Gastroesophageal sphincter (tissue), 3 donors: Measurements from ENCODE around the gene PTGDR.

Source experiments
- CTCF ChIP-seq, 4 experiments: fragments of 200-600 bp in 2 of 4; fragments of 450-650 bp in 2 of 4; sonication (generic) in 1 of 4; IDR thresholded peaks; one replicate each; pipeline ENCODE4 v1.5.1; 2017 to 2019; ENCODE audit warnings: antibody characterized with exemption in 4 of 4, mild to moderate bottlenecking in 2 of 4, moderate library complexity in 2 of 4
- EP300 ChIP-seq: sonication (generic); formaldehyde crosslinking; IDR thresholded peaks from one replicate; pipeline ENCODE4 v1.6.1; 2017; ENCODE audit warnings: antibody characterized with exemption, mild to moderate bottlenecking
- POLR2A ChIP-seq, 2 donors: fragments of 450-650 bp; IDR thresholded peaks; one replicate each; pipeline ENCODE4 v1.6.1; 2017; ENCODE audit warnings: antibody characterized with exemption in 2 of 2, mild to moderate bottlenecking in 2 of 2, moderate library complexity in 1 of 2
- POLR2AphosphoS5 ChIP-seq: sonication (generic); formaldehyde crosslinking; IDR thresholded peaks from one replicate; pipeline ENCODE4 v1.6.1; 2017; ENCODE audit warnings: antibody characterized with exemption

GRCh38 chr14:52254086-52254485, 13.4 kb upstream of the PTGDR start:
- TF ChIP-seq POLR2A (IDR thresholded peaks at IDR 0.05): no peak
- no peak for TF ChIP-seq CTCF (IDR thresholded peaks at IDR 0.05)
- TF ChIP-seq EP300: no peak
- TF ChIP-seq POLR2AphosphoS5: no peak
